ENCODE measurements around the gene NKD2.

The NKD2 gene

GRCh38 chr5:1066676-1067075, 58.1 kb downstream of the NKD2 start:
- POLR2A ChIA-PET (ENCODE audit: low non-redundant PET), result no interaction called here
- TF ChIP-seq, protein P1, sequence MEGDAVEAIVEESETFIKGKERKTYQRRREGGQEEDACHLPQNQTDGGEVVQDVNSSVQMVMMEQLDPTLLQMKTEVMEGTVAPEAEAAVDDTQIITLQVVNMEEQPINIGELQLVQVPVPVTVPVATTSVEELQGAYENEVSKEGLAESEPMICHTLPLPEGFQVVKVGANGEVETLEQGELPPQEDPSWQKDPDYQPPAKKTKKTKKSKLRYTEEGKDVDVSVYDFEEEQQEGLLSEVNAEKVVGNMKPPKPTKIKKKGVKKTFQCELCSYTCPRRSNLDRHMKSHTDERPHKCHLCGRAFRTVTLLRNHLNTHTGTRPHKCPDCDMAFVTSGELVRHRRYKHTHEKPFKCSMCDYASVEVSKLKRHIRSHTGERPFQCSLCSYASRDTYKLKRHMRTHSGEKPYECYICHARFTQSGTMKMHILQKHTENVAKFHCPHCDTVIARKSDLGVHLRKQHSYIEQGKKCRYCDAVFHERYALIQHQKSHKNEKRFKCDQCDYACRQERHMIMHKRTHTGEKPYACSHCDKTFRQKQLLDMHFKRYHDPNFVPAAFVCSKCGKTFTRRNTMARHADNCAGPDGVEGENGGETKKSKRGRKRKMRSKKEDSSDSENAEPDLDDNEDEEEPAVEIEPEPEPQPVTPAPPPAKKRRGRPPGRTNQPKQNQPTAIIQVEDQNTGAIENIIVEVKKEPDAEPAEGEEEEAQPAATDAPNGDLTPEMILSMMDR (conservative IDR thresholded peaks at IDR 0.05; ENCODE audit: low read depth), result no peak
- DNase-seq (ENCODE audit: low spot score), result no peak
- peak overlapping the region; percentile 35 for H3K27ac ChIP-seq
- CTCF ChIA-PET, result interaction anchor here (0.7 kb wide), 2 partner anchors 13 to 1011 kb away, joined by 4 to 5 read pairs; no protein-coding TSS in a partner anchor

DNA sequence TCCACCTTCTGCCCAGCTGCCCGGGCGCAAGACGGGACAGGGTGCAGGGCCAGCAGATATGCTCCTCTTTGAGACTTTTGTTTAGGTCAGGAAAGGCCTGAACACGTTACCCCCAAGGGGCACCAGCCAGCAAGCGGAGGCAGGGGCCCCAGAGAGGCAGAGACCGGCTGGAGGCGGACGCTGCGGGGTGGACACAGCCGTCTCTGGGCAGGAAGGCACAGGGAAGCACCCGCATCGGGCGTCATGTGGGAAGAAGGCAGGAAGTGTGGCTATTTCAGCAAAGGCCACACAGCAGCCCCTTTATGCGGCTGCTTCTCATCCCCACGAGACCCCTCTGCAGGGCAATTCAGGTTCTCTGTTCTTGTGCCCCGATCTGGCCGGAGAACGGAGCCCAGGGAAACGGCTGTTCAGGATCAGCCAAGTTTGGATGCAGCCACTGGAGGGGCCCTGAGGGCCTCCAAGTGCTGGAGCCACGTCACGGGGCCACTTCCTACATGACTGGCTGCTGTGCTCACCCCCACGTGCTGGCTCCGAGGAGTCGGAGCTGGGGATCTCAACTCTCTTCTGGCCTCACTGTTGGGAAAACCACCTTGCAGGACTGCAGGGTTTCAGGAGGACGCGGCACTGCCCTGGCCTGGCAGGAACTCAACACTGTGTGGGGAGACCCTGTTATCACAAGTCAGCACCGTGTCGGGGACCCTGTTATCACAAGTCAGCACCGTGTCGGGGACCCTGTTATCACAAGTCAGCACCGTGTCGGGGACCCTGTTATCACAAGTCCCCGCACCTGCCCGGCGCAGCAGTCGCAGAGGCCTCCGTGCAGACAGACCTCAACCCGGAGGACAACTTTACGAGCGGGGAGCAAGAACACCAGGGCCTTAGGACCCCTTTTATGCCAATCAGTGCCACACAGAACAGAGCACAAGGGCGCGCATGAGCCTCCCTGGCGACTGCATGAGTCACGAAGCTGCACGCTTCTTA, 58.8 kb downstream of the NKD2 start:
- TF ChIP-seq, protein P1 (conservative IDR thresholded peaks at IDR 0.05; ENCODE audit: low read depth), result no peak
- peak overlapping the region; percentile 35 for H3K27ac ChIP-seq
- no peak for DNase-seq (ENCODE audit: low spot score)
- CTCF ChIA-PET, result interaction anchor here (0.7 kb wide), 2 partner anchors 8 to 1012 kb away, joined by 3 to 5 read pairs; no protein-coding TSS in a partner anchor
- POLR2A ChIA-PET (ENCODE audit: low non-redundant PET), result no interaction called here

DNA sequence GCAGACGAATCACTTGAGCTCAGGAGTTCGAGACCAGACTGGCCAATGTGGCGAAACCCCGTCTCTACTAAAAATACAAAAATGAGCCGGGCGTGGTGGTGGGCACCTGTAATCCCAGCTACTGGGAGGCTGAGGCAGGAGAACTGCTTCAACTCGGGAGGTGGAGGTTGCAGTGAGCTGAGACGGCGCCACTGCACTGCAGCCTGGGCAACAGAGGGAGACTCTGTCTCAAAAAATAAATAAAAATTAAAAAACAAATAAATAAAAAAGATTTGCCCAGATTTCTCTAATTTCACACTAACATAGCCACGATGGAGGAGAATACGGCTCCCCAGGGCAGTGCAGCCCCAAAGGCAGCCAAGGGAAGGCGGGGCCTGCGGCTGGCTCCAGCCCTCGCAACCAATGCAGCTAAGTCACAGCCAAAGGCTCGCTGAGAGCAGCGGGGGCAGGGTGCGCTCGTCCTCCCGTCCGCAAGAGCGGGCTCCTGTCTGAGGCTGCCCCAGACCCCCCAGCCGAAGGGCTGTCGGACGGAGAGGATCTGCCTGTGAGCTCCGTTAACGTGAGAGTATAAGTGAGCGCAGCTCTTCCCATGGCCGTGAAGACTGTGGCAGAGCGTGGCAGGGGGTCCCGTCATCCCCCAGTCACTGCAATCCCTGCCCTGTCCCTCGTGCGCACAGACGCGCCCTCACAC, 59.7 kb downstream of the NKD2 start:
- TF ChIP-seq, protein P1 (conservative IDR thresholded peaks at IDR 0.05; ENCODE audit: low read depth), result no peak
- H3K27ac ChIP-seq, result no peak overlapping the region
- DNase-seq (ENCODE audit: low spot score), result no peak
- POLR2A ChIA-PET (ENCODE audit: low non-redundant PET), result no interaction called here
- CTCF ChIA-PET, result interaction anchor here (0.7 kb wide), 1 partner anchor 9 kb away, joined by 3 read pairs; no protein-coding TSS in a partner anchor

GRCh38 chr5:1068895-1069719, 60.5 kb downstream of the NKD2 start:
- TF ChIP-seq, protein P1 (conservative IDR thresholded peaks at IDR 0.05; ENCODE audit: low read depth), result no peak
- POLR2A ChIA-PET (ENCODE audit: low non-redundant PET), result no interaction called here
- CTCF ChIA-PET, result no interaction called here
- H3K27ac ChIP-seq, result 0 out of 2 replicates have a peak overlapping the region, but pooled peaks have one; percentile 11
- no peak for DNase-seq (ENCODE audit: low spot score)

- 0 out of 2 replicates have a peak overlapping the region, but pooled peaks have one; percentile 11 for H3K27ac ChIP-seq
- ChIA-PET POLR2A (ENCODE audit: low non-redundant PET) (no interaction called here), CTCF (no interaction called here)
- DNase-seq (ENCODE audit: low spot score), result no peak
- TF ChIP-seq, protein P1 (conservative IDR thresholded peaks at IDR 0.05; ENCODE audit: low read depth), result no peak
These were observed 61.1 kb downstream of the NKD2 start for GRCh38 chr5:1069720-1070088.
